HepG2 (cell line): Measurements from ENCODE around the gene TBX3. TPM values are rescaled to one million over a fixed set of nuclear protein-coding genes. Genes with fewer than 3 reads are reported as not detected.

Experiments
- CCDC6 ChIP-seq: sonication (generic); formaldehyde crosslinking; IDR thresholded peaks from 2 replicates; pipeline ENCODE4 v1.8.1; 2022; ENCODE audit warnings: mild to moderate bottlenecking, missing genetic modification reagents, moderate library complexity
- DBP ChIP-seq: sonication (generic); formaldehyde crosslinking; IDR thresholded peaks from 2 replicates; pipeline ENCODE4 v1.4.0; 2020; ENCODE audit warnings: missing genetic modification reagents; ENCODE audit errors: not compliant biosample characterization
- HNF1B ChIP-seq: sonication (generic); formaldehyde crosslinking; IDR thresholded peaks from 2 replicates; pipeline ENCODE4 v1.5.1; 2020; ENCODE audit warnings: mild to moderate bottlenecking, moderate library complexity, missing genetic modification reagents
- HNRNPH1 ChIP-seq: fragments of 200-400 bp; formaldehyde crosslinking; optimal IDR thresholded peaks from 2 replicates; pipeline ENCODE3; 2017; ENCODE audit warnings: mild to moderate bottlenecking, low read depth, low read length
- MIXL1 ChIP-seq: IDR thresholded peaks from 2 replicates; pipeline ENCODE4 v1.6.1; 2016
- MLLT10 ChIP-seq: sonication (generic); formaldehyde crosslinking; IDR thresholded peaks from 2 replicates; pipeline ENCODE4 v1.4.0; 2020; ENCODE audit warnings: missing genetic modification reagents
- MYC ChIP-seq: sonication (generic); formaldehyde crosslinking; IDR thresholded peaks from 2 replicates; pipeline ENCODE4 v1.9.0; 2021; ENCODE audit warnings: missing genetic modification reagents, borderline replicate concordance
- RORA ChIP-seq: sonication (generic); formaldehyde crosslinking; IDR thresholded peaks from 2 replicates; pipeline ENCODE4 v1.5.0; 2020; ENCODE audit warnings: mild to moderate bottlenecking, missing genetic modification reagents, moderate library complexity
- U2AF2 ChIP-seq: fragments of 200-400 bp; formaldehyde crosslinking; IDR thresholded peaks from 2 replicates; pipeline ENCODE4 v1.6.1; 2017; ENCODE audit warnings: low read depth, mild to moderate bottlenecking, low read length
- ZBTB49 ChIP-seq: sonication (generic); formaldehyde crosslinking; IDR thresholded peaks from 2 replicates; pipeline ENCODE4 v1.4.0; 2020; ENCODE audit warnings: missing genetic modification reagents, borderline replicate concordance
- ZFP37 ChIP-seq: sonication (generic); formaldehyde crosslinking; IDR thresholded peaks from 2 replicates; pipeline ENCODE4 v1.4.0; 2020; ENCODE audit warnings: missing genetic modification reagents, borderline replicate concordance
- ZNF224 ChIP-seq: sonication (generic); formaldehyde crosslinking; IDR thresholded peaks from 2 replicates; pipeline ENCODE4 v1.5.0; 2020; ENCODE audit warnings: mild to moderate bottlenecking, missing genetic modification reagents
- ZNF24 ChIP-seq: fragments of 450-650 bp; IDR thresholded peaks from 2 replicates; pipeline ENCODE4 v1.6.1; 2017; ENCODE audit warnings: antibody characterized with exemption, mild to moderate bottlenecking
- ZNF343 ChIP-seq: sonication (generic); formaldehyde crosslinking; IDR thresholded peaks from 2 replicates; pipeline ENCODE4 v1.4.0; 2020; ENCODE audit warnings: mild to moderate bottlenecking, missing genetic modification reagents
- ZNF430 ChIP-seq: sonication (generic); formaldehyde crosslinking; IDR thresholded peaks from 2 replicates; pipeline ENCODE4 v1.9.0; 2021; ENCODE audit warnings: mild to moderate bottlenecking, missing genetic modification reagents
- ZNF605 ChIP-seq: sonication (generic); formaldehyde crosslinking; IDR thresholded peaks from 2 replicates; pipeline ENCODE4 v1.8.0; 2022; ENCODE audit warnings: mild to moderate bottlenecking, missing genetic modification reagents
- ZNF674 ChIP-seq: sonication (generic); formaldehyde crosslinking; IDR thresholded peaks from 2 replicates; pipeline ENCODE4 v1.5.0; 2020; ENCODE audit warnings: low read depth, mild to moderate bottlenecking, missing genetic modification reagents
- ZNF883 ChIP-seq: sonication (generic); formaldehyde crosslinking; IDR thresholded peaks from 2 replicates; pipeline ENCODE4 v1.5.1; 2020; ENCODE audit warnings: mild to moderate bottlenecking, missing genetic modification reagents; ENCODE audit errors: not compliant biosample characterization
- ZSCAN25 ChIP-seq: sonication (generic); formaldehyde crosslinking; IDR thresholded peaks from 2 replicates; pipeline ENCODE4 v1.8.0; 2022; ENCODE audit warnings: mild to moderate bottlenecking, missing genetic modification reagents
- ZXDC ChIP-seq: sonication (generic); formaldehyde crosslinking; IDR thresholded peaks from 2 replicates; pipeline ENCODE4 v1.5.0; 2020; ENCODE audit warnings: mild to moderate bottlenecking, missing genetic modification reagents
- polyA plus RNA-seq, 8 experiments: library from polyadenylated mRNA; depleted of rRNA in 3 of 8; stranded (reverse) in 7 of 8; unstranded in 1 of 8; fragments of >200 nt; fragmentation: Illumina TruSeq in 4 of 8; extraction: Trizol in 4 of 8; gene quantifications; 2 replicates each; pipeline versions ENCODE4 v1.2.1 to v1.2.3, GENCODE V29; 2011 to 2016; ENCODE audit warnings: low read depth in 4 of 8, missing spikeins in 1 of 8, mixed read lengths in 1 of 8; ENCODE audit not compliant: insufficient read depth in 1 of 8
- total RNA-seq, 5 experiments: library from RNA; depleted of rRNA; stranded (reverse); fragments of >200 nt; fragmentation: Illumina TruSeq; extraction: Trizol; gene quantifications; 2 replicates each; pipeline ENCODE4 v1.2.3, GENCODE V29; 2016; ENCODE audit warnings: low read depth in 1 of 5

The TBX3 gene
- total and polyA plus RNA-seq, 2 of the 13 experiments (the other 11 are each of a cell fraction or from before 2014, with no cell fraction given): 27.1 to 42.4 TPM

GRCh38 chr12:114668151-114668885, 15.7 kb downstream of the TBX3 start (continued):
- TF ChIP-seq ZXDC (CRISPR knock-in tag) (no peak), ZNF883 (CRISPR knock-in tag) (no peak), DBP (CRISPR knock-in tag) (no peak), MYC (CRISPR knock-in tag) (peak; percentile 26; the same call in 1 of the 2 replicates), RORA (CRISPR knock-in tag) (no peak), U2AF2 (no peak), ZBTB49 (CRISPR knock-in tag) (no peak), MIXL1 (CRISPR knock-in tag) (peak; percentile 10; the same call in 1 of the 2 replicates), ZNF430 (no peak), ZNF605 (no peak), ZFP37 (CRISPR knock-in tag) (no peak), MLLT10 (CRISPR knock-in tag) (no peak), ZNF674 (CRISPR knock-in tag) (no peak), HNRNPH1 (no peak), ZNF24 (no peak), ZSCAN25 (no peak), ZNF343 (CRISPR knock-in tag) (0 out of 2 replicates have a peak, but pooled peaks have one; percentile 31), ZNF224 (CRISPR knock-in tag) (no peak), HNF1B (CRISPR knock-in tag) (peak; percentile 73), CCDC6 (CRISPR knock-in tag) (no peak)
